Large intestine (tissue), 12 donors: ENCODE results near the gene LYSET. TPM values are rescaled to one million over a fixed set of nuclear protein-coding genes. Genes with fewer than 3 reads are reported as not detected.
"Not testable (repeated sequence)": the region's sequence is repeated elsewhere in the genome, so short reads cannot be mapped to it uniquely, and the experiment has no call there.

Source experiments
- DNase-seq, 2 donors: peaks; one replicate each; pipeline versions ENCODE4 v3.0.0 to v3.0.0-alpha.2; 2013
- H3K27ac ChIP-seq: one replicate; pipeline ENCODE4 v1.5.1; 2013; ENCODE audit warnings: low read length
- H3K27me3 ChIP-seq: 2 replicates; pipeline ENCODE4 v1.6.1; 2013; ENCODE audit warnings: low read length; ENCODE audit not compliant: control insufficient read depth, insufficient read depth
- H3K36me3 ChIP-seq: 2 replicates; pipeline ENCODE4 v1.6.1; 2013; ENCODE audit warnings: low read length; ENCODE audit not compliant: control insufficient read depth, insufficient read depth
- H3K4me1 ChIP-seq: one replicate; pipeline ENCODE4 v1.6.1; 2013; ENCODE audit warnings: low read length; ENCODE audit not compliant: control insufficient read depth, insufficient read depth
- H3K4me3 ChIP-seq: one replicate; pipeline ENCODE4 v1.5.1; 2013; ENCODE audit warnings: low read length
- H3K9me3 ChIP-seq: one replicate; pipeline ENCODE4 v1.6.1; 2013; ENCODE audit warnings: mild to moderate bottlenecking, low read depth, low read length, moderate library complexity; ENCODE audit not compliant: control insufficient read depth
- WGBS: methylation state at CpG from one replicate; pipeline ENCODE4 v1.1.5; 2013; ENCODE audit warnings: low lambda C conversion rate; ENCODE audit not compliant: insufficient coverage; 5-methylcytosine and 5-hydroxymethylcytosine counted together
- long read RNA-seq, 11 donors: transcript quantifications; one replicate each; lab custom pipeline, GENCODE V29; 2026
- polyA plus RNA-seq: library from polyadenylated mRNA; unstranded; fragments of 120-200 nt; gene quantifications from one replicate; pipeline ENCODE4 v1.2.1, GENCODE V29; 2013

The LYSET gene, protein sequence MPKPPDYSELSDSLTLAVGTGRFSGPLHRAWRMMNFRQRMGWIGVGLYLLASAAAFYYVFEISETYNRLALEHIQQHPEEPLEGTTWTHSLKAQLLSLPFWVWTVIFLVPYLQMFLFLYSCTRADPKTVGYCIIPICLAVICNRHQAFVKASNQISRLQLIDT
- 43.5 TPM for polyA plus RNA-seq
- long read RNA-seq, donor 1, transcript TMEM251-201 (2 exons, 909 nt), result major isoform, 6 of 10 reads
- long read RNA-seq, donor 1, partial matches to known transcripts, result 0 of 10 reads
- long read RNA-seq, donor 1, other reads (novel, unspliced or antisense), result 0 of 10 reads
- long read RNA-seq, donor 2, transcript TMEM251-201 (2 exons, 909 nt), result major isoform, 19 of 33 reads
- long read RNA-seq, donor 2, transcript TMEM251-202 (2 exons, 1,303 nt), result minor isoform, 6 of 33 reads
- long read RNA-seq, donor 2, partial matches to known transcripts, result 8 of 33 reads
- long read RNA-seq, donor 2, other reads (novel, unspliced or antisense), result 0 of 33 reads
- long read RNA-seq, donor 3, result 0 reads
- long read RNA-seq, donor 4, partial matches to known transcripts, result 0 of 2 reads
- long read RNA-seq, donor 4, other reads (novel, unspliced or antisense), result 0 of 2 reads
- long read RNA-seq, donor 5, transcript TMEM251-201 (2 exons, 909 nt), result major isoform, 6 of 12 reads
- long read RNA-seq, donor 5, transcript TMEM251-202 (2 exons, 1,303 nt), result major isoform, 6 of 12 reads
- long read RNA-seq, donor 5, partial matches to known transcripts, result 0 of 12 reads
- long read RNA-seq, donor 5, other reads (novel, unspliced or antisense), result 0 of 12 reads
- long read RNA-seq, donor 6, transcript TMEM251-202 (2 exons, 1,303 nt), result minor isoform, 7 of 36 reads
- long read RNA-seq, donor 6, transcript TMEM251-201 (2 exons, 909 nt), result major isoform, 23 of 36 reads
- long read RNA-seq, donor 6, partial matches to known transcripts, result 6 of 36 reads
- long read RNA-seq, donor 6, other reads (novel, unspliced or antisense), result 0 of 36 reads
- long read RNA-seq, donor 7, transcript TMEM251-201 (2 exons, 909 nt), result major isoform, 8 of 11 reads
- long read RNA-seq, donor 7, partial matches to known transcripts, result 0 of 11 reads
- long read RNA-seq, donor 7, other reads (novel, unspliced or antisense), result 0 of 11 reads
- long read RNA-seq, donor 8, transcript TMEM251-202 (2 exons, 1,303 nt), result minor isoform, 11 of 37 reads
- long read RNA-seq, donor 8, transcript TMEM251-201 (2 exons, 909 nt), result major isoform, 26 of 37 reads
- long read RNA-seq, donor 8, partial matches to known transcripts, result 0 of 37 reads
- long read RNA-seq, donor 8, other reads (novel, unspliced or antisense), result 0 of 37 reads
- long read RNA-seq, donor 9, transcript TMEM251-201 (2 exons, 909 nt), result major isoform, 29 of 41 reads
- long read RNA-seq, donor 9, transcript TMEM251-202 (2 exons, 1,303 nt), result minor isoform, 12 of 41 reads
- long read RNA-seq, donor 9, partial matches to known transcripts, result 0 of 41 reads
- long read RNA-seq, donor 9, other reads (novel, unspliced or antisense), result 0 of 41 reads
- long read RNA-seq, donor 10, transcript TMEM251-202 (2 exons, 1,303 nt), result minor isoform, 9 of 52 reads
- long read RNA-seq, donor 10, transcript TMEM251-201 (2 exons, 909 nt), result major isoform, 33 of 52 reads
- long read RNA-seq, donor 10, partial matches to known transcripts, result 10 of 52 reads
- long read RNA-seq, donor 10, other reads (novel, unspliced or antisense), result 0 of 52 reads
- long read RNA-seq, donor 11, transcript TMEM251-202 (2 exons, 1,303 nt), result minor isoform, 5 of 15 reads
- long read RNA-seq, donor 11, transcript TMEM251-201 (2 exons, 909 nt), result major isoform, 10 of 15 reads
- long read RNA-seq, donor 11, partial matches to known transcripts, result 0 of 15 reads
- long read RNA-seq, donor 11, other reads (novel, unspliced or antisense), result 0 of 15 reads

DNA sequence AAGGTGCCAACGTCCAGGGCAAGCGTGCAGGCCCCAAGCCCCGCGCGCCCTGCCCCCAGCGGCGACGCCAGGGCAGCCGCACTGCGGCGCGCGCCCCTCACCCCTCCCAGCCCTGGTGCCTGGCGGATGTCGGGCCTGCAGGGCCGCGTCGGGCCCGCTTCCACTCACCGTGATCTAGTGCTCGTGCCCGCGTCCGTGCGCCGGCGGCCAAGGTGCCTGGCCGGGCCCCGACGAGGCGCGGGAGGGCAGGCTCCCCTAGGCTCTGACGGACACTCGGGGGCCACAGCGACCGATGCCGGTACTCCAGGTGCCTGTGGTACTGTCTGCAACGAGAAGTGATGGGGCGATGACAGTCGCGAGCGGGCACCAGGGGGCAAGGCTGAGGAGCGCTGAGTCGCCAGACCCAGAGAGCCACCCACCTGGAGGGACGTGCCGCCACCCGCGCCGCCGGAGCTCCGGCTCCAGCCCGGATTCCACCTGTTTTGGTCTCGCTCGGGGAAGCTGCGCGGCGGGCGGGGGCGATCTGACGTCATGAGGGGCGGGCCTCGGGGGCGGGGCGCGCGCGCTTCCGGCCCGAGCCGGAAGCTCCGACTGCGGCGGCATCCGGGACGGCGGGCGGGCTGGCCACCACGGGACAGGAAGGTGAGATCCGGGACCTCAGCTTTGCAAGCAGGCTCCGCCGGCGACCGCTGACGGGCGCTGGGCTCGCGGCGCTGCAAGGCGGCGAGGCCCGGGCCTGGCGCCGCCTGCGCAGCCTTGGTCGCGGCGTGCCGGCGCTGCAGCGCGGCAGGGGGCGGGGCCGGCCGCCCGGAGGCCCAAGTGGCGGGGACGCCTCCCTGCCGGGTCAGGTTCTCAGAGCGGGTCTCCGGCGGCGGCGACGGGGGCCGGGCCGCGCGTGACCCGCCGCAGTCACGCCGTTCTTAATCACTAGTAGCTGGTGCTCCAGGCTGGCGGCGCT is at the start of gene LYSET, which contains the start of gene MOAP1:
Gene LYSET, plus strand, starts transcription at position 927 of the 958 bp plus-strand sequence. CDS start 89 bp downstream, outside the sequence.
Gene MOAP1, minus strand, starts transcription at position 507 of the 958 bp plus-strand sequence. CDS start 655 bp downstream, outside the sequence.
- peak; percentile 76 to 93 for DNase-seq
- no CpG with 5 or more reads among the region's 124 CpGs for WGBS
- no peaks in the 10 kb centered on the region for H3K9me3 ChIP-seq

DNA sequence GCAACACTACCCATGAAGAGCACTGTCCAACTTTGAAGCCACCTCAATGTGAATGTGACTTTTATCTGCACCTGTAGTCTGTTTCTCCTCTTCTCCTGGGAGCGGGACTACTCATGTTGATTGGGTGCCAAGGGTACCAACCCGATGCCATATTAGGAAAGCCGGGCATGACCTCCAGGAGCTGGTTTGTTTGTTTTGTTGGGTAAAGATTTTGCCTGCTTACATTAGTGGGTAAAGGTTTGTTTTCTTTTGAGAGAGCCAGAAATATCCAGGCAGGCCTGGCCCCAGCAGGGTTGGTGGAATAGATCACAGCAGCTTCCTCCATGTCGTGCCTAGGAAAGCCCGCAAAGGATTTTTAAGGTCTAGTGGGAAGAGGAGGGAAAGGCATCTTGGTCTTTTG is 49.7 kb upstream of the LYSET start:
- peaks cover 4% of the 10 kb centered on the region for H3K4me1 ChIP-seq
- no CpG with 5 or more reads among the region's 5 CpGs for WGBS
- no peak for DNase-seq
- no peak overlapping the region for H3K27ac ChIP-seq
- H3K27me3 ChIP-seq, result no peaks in the 10 kb centered on the region
- H3K9me3 ChIP-seq, result no peaks in the 10 kb centered on the region
- H3K36me3 ChIP-seq, result no peaks in the 10 kb centered on the region
- no peak overlapping the region for H3K4me3 ChIP-seq

More for the DNA sequence above, at the start of gene LYSET, which contains the start of gene MOAP1:
- H3K4me3 ChIP-seq, result peak within 1 kb of the TSS; percentile 95
- H3K27me3 ChIP-seq, result no peaks in the 10 kb centered on the region
- H3K4me1 ChIP-seq, result peaks cover 11% of the 10 kb centered on the region
- H3K27ac ChIP-seq, result peak within 1 kb of the TSS; percentile 93
- H3K36me3 ChIP-seq, result peaks cover 18% of the 10 kb centered on the region

DNA sequence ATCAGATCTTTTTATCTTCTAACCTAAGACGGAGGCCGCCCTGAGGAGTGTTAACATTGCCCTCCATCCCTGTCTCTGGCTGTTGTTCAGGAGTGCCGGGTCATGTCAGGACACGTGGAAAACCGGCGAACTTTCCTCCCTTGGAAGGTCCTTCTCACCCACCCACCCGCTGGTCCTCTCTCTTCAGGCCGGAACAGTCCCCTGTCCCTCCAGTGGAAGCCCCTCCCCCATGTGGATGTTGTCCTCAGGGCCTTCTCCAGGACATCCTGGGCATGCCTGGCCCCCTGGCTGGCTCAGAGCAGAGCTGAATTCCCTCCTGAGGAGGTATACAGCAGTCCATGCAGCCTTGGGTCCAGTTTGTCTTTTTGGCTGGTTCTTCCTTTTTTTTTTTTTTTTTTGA is 49.1 kb upstream of the LYSET start:
- Histone ChIP-seq H3K36me3 (no peaks in the 10 kb centered on the region), H3K4me3 (no peak overlapping the region), H3K27ac (no peak overlapping the region), H3K27me3 (no peaks in the 10 kb centered on the region), H3K9me3 (no peaks in the 10 kb centered on the region), H3K4me1 (peaks cover 4% of the 10 kb centered on the region)
- WGBS, result no CpG with 5 or more reads among the region's 8 CpGs
- no peak for DNase-seq

DNA sequence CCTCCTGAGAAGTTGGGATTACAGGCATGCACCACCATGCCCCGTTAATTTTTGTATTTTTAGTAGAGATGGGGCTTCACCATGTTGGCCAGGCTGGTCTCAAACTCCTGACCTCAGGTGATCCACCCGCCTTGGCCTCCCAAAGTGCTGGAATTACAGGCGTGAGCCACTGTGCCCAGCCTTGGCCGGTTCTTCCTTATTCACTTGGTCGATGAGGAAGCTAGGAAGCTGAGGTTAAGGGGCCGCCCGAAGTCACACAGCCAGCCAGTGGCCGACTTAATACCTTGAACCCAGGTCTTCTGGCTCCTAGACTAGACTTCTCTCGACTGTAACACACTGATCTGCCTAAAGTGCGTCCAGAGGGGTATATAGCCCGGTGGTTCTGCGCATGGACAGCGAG is 48.6 kb upstream of the LYSET start:
- H3K4me3 ChIP-seq, H3K4me1 ChIP-seq, H3K27me3 ChIP-seq, DNase-seq, H3K27ac ChIP-seq, H3K36me3 ChIP-seq, H3K9me3 ChIP-seq: not testable (repeated sequence)
- WGBS, result no CpG with 5 or more reads among the region's 13 CpGs

DNA sequence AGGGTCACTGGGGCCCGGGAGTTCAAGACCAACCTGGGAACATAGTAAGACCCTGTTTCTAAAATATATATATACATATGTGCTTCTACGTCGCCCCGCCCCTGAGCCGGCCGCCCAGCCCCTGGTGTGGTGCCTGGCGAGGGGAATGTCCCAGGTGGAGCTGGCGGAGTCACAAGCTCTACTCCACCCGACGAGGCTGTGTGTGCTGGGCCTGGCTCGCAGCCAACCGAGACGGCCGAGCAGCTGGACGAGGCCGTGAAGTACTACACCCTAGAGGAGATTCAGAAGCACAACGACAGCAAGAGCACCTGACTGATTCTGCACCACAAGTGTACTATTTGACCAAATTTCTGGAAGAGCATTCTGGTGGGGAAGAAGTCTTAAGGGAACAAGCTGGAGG is 47.3 kb upstream of the LYSET start:
- H3K9me3 ChIP-seq, result no peaks in the 10 kb centered on the region
- no peak overlapping the region for H3K4me3 ChIP-seq
- peak; percentile 83 to 90 for DNase-seq
- H3K27ac ChIP-seq, result peak overlapping the region; percentile 3
- H3K36me3 ChIP-seq, result no peaks in the 10 kb centered on the region
- WGBS, result no CpG with 5 or more reads among the region's 17 CpGs
- H3K4me1 ChIP-seq, result peaks cover 4% of the 10 kb centered on the region
- no peaks in the 10 kb centered on the region for H3K27me3 ChIP-seq

DNA sequence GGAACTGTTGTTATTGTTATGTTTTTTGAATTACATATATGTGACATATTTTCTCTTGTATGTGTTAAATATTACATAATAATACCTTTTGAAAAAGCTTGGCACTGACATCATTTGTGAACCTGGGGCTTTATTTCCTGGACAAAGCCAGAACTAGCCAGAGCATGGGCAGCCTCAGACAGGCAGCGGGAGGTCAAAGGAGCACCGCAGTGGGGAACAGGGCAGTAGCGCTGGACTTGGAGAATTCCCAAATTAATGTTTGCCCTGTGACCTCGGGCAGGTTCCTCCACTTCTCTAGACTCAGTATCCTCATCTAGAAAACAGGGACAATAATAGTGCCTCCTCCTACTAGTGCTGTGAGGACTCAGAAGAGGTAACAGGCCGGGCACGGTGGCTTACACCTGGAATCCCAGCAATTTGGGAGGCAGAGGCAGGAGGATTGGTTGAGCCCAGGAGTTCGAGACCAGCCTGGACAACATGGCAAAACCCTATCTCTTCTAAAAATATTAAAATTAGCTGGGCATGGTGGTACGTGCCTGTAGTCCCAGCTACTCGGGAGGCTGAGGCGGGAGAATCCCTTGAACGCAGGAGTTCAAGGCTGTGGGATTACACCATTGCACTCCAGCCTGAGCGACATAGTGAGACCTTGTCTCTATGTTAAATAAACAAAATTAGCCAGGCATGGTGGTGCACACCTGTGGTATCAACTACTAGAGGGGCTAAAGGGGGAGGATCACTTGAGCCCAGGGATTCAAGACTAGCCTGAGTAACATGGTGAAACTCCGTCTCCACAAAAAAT is 42.1 kb upstream of the LYSET start:
- DNase-seq, result no peak
- Histone ChIP-seq H3K4me3 (no peak overlapping the region), H3K36me3 (no peaks in the 10 kb centered on the region), H3K4me1 (peaks cover 21% of the 10 kb centered on the region), H3K9me3 (no peaks in the 10 kb centered on the region), H3K27ac (no peak overlapping the region), H3K27me3 (no peaks in the 10 kb centered on the region)
- no CpG with 5 or more reads among the region's 13 CpGs for WGBS

DNA sequence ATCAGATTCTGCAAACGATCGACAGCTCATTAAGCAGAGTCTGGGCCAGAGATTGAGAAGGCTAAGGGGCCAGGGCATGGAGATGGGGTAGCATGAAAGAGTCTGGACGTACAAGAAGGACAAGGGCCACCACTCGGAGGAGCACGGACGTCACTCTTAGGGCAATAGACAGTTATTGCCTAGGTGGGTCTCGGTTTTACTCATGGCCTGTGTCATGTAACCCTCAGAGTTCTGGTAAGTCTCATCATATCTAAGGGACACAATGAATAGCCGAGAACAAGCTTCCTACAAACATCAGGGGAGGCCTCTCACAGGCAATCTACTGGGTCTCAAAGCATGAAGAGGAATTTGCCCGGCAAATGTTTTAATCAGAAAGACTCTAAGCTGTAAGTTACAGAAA is 39.0 kb upstream of the LYSET start:
- Histone ChIP-seq H3K4me1 (peaks cover 36% of the 10 kb centered on the region), H3K27ac (peak overlapping the region; percentile 69), H3K4me3 (no peak overlapping the region), H3K9me3 (no peaks in the 10 kb centered on the region), H3K36me3 (no peaks in the 10 kb centered on the region), H3K27me3 (no peaks in the 10 kb centered on the region)
- DNase-seq, result peak in 1 of 2 donors; percentile 54
- no CpG with 5 or more reads among the region's 9 CpGs for WGBS

DNA sequence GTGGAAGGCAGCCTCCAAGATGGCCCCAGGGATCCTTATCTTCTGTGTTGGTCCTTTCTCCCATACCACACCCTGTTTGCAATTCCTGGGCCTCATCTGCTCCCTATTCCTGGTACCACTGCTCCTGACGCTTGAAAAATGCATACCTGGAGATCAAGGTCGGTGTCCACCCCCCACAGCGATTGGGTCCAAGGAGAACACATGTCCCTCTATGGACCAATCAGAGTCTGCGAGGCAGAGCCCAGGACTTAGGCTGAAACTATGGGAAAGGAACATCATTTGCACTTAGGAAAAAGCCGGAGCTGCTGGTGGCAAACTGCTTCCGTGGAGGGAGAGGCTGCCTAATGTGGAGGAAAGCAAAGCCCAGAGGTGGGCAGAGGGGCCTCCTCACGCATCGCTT is 36.1 kb upstream of the LYSET start:
- WGBS, result no CpG with 5 or more reads among the region's 8 CpGs
- Histone ChIP-seq H3K27ac (no peak overlapping the region), H3K9me3 (no peaks in the 10 kb centered on the region), H3K27me3 (no peaks in the 10 kb centered on the region), H3K36me3 (no peaks in the 10 kb centered on the region), H3K4me3 (no peak overlapping the region), H3K4me1 (peaks cover 42% of the 10 kb centered on the region)
- no peak for DNase-seq
